Measurements from ENCODE around the gene SH3PXD2A.

Gene SH3PXD2A

DNA sequence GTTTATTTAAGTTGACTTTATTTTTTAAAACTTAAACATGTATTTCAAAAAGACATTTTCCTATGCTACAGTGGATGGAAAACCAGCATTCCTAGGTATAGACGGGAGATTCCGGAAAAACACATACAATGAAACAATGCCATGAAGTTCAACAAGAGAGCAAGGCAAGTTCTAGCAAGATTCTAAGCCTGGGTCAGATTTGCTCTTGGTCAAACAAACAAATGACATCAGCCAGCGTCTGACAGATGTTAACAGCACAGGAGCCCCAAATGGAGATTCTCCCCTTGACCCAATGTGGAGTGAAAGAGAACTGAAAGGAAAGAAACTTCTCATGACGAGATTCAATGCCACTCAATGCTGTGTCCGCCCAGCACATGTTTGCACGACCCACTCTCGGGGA is 212.0 kb downstream of the SH3PXD2A start:
- H3K4me3 ChIP-seq (ENCODE audit: low read depth in 1 of 2, low read length in 2 of 2): no peak overlapping the region
- H3K4me1 ChIP-seq (ENCODE audit: insufficient read depth, low read length): no peaks in the 10 kb centered on the region
- peaks cover 9% of the 10 kb centered on the region; the same call in 1 of the 2 replicates for H4K20me1 ChIP-seq (ENCODE audit: insufficient read depth, low read length)
- no peak overlapping the region for H2AFZ ChIP-seq (ENCODE audit: low read depth, low read length)
- DNase-seq: no peak
- H3K4me2 ChIP-seq (ENCODE audit: insufficient read depth, low read length): no peak overlapping the region
- ATAC-seq (ENCODE audit: insufficient read depth, low read depth): no peak
- no peak for TF ChIP-seq CTCF (IDR thresholded peaks at IDR 0.05; ENCODE audit: borderline replicate concordance, extremely low read depth, low read length, poor library complexity, severe bottlenecking)
- no peak for TF ChIP-seq EZH2 (IDR thresholded peaks at IDR 0.05; ENCODE audit: borderline replicate concordance, low read depth, low read length, severe bottlenecking)
- H3K9ac ChIP-seq (ENCODE audit: low read depth, low read length): no peak overlapping the region
- H3K27me3 ChIP-seq (ENCODE audit: insufficient read depth, low read length, poor library complexity): no peaks in the 10 kb centered on the region
- H3K36me3 ChIP-seq (ENCODE audit: insufficient read depth, low read length): peaks cover 12% of the 10 kb centered on the region; the same call in 1 of the 2 replicates
- H3K79me2 ChIP-seq (ENCODE audit: insufficient read depth, low read length): 0 out of 2 replicates have a peak, but pooled peaks cover 3% of the 10 kb centered on the region
- no peak overlapping the region for H3K27ac ChIP-seq (ENCODE audit: low read length)
- H3K9me3 ChIP-seq (ENCODE audit: insufficient read depth, low read length, severe bottlenecking): no peaks in the 10 kb centered on the region

DNA sequence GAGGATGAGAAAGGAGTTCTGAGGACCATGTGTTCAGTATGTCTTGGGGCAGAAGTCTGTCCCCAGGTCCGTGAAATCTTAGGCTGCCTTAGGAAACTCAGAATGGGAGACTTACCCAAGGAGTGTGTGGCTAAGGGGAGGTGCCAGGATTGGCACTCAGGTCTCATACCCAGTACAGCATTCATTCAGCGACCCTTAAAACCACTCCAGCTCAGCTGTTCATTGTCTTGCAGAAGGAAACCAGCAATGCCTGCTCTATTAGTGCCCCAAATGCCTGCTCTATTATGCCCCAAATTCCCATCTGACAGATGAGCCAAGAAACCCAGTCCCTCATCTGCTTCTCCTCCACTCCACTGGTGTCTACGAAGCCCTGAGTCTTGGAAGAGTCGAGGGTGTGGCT is 214.1 kb downstream of the SH3PXD2A start:
- no peaks in the 10 kb centered on the region for H3K79me2 ChIP-seq (ENCODE audit: insufficient read depth, low read length)
- H3K27ac ChIP-seq (ENCODE audit: low read length): no peak overlapping the region
- H2AFZ ChIP-seq (ENCODE audit: low read depth, low read length): no peak overlapping the region
- DNase-seq (no peak), ATAC-seq (ENCODE audit: insufficient read depth, low read depth) (no peak)
- TF ChIP-seq EZH2 (IDR thresholded peaks at IDR 0.05; ENCODE audit: borderline replicate concordance, low read depth, low read length, severe bottlenecking): no peak
- TF ChIP-seq CTCF (IDR thresholded peaks at IDR 0.05; ENCODE audit: borderline replicate concordance, extremely low read depth, low read length, poor library complexity, severe bottlenecking): no peak
- no peaks in the 10 kb centered on the region for H3K9me3 ChIP-seq (ENCODE audit: insufficient read depth, low read length, severe bottlenecking)
- H3K4me2 ChIP-seq (ENCODE audit: insufficient read depth, low read length): no peak overlapping the region
- H3K4me1 ChIP-seq (ENCODE audit: insufficient read depth, low read length): no peaks in the 10 kb centered on the region
- no peaks in the 10 kb centered on the region for H3K27me3 ChIP-seq (ENCODE audit: insufficient read depth, low read length, poor library complexity)
- H4K20me1 ChIP-seq (ENCODE audit: insufficient read depth, low read length): peaks cover 11% of the 10 kb centered on the region
- H3K36me3 ChIP-seq (ENCODE audit: insufficient read depth, low read length): 0 out of 2 replicates have a peak, but pooled peaks cover 2% of the 10 kb centered on the region
- H3K4me3 ChIP-seq (ENCODE audit: low read depth in 1 of 2, low read length in 2 of 2): no peak overlapping the region
- H3K9ac ChIP-seq (ENCODE audit: low read depth, low read length): no peak overlapping the region

- H2AFZ ChIP-seq (ENCODE audit: low read depth, low read length): no peak overlapping the region
- no peaks in the 10 kb centered on the region for H3K9me3 ChIP-seq (ENCODE audit: insufficient read depth, low read length, severe bottlenecking)
- H3K79me2 ChIP-seq (ENCODE audit: insufficient read depth, low read length): no peaks in the 10 kb centered on the region
- no peak for ATAC-seq (ENCODE audit: insufficient read depth, low read depth)
- no peaks in the 10 kb centered on the region for H3K4me1 ChIP-seq (ENCODE audit: insufficient read depth, low read length)
- H3K27me3 ChIP-seq (ENCODE audit: insufficient read depth, low read length, poor library complexity): no peaks in the 10 kb centered on the region
- no peak overlapping the region for H3K27ac ChIP-seq (ENCODE audit: low read length)
- H3K4me3 ChIP-seq (ENCODE audit: low read depth in 1 of 2, low read length in 2 of 2): no peak overlapping the region
- TF ChIP-seq EZH2 (IDR thresholded peaks at IDR 0.05; ENCODE audit: borderline replicate concordance, low read depth, low read length, severe bottlenecking): no peak
- TF ChIP-seq CTCF (IDR thresholded peaks at IDR 0.05; ENCODE audit: borderline replicate concordance, extremely low read depth, low read length, poor library complexity, severe bottlenecking): no peak
- H3K36me3 ChIP-seq (ENCODE audit: insufficient read depth, low read length): no peaks in the 10 kb centered on the region
- no peak overlapping the region for H3K9ac ChIP-seq (ENCODE audit: low read depth, low read length)
- DNase-seq: no peak
- peaks cover 11% of the 10 kb centered on the region for H4K20me1 ChIP-seq (ENCODE audit: insufficient read depth, low read length)
- no peak overlapping the region for H3K4me2 ChIP-seq (ENCODE audit: insufficient read depth, low read length)
Measured at GRCh38 chr10:103640436-103641181, 214.8 kb downstream of the SH3PXD2A start.

Data from DND-41 (cell line).